HS-27A (cell line): ENCODE results near the gene LRBA.

Experiments
- DNase-seq: peaks from one replicate; pipeline ENCODE4 v3.0.0-alpha.2; 2012; ENCODE audit warnings: low read depth, missing footprints

Gene LRBA

GRCh38 chr4:150262611-150263010 is 752.5 kb downstream of the LRBA start:
- no peak for DNase-seq

- DNase-seq: no peak
Measured at GRCh38 chr4:150261571-150261970, 753.5 kb downstream of the LRBA start.

- DNase-seq: no peak
Measured at GRCh38 chr4:150259861-150260567, 755.1 kb downstream of the LRBA start.

GRCh38 chr4:150258569-150258968 is 756.5 kb downstream of the LRBA start:
- no peak for DNase-seq

- no peak for DNase-seq
Measured at GRCh38 chr4:150256841-150257730, 758.0 kb downstream of the LRBA start.

- DNase-seq: no peak
Measured at GRCh38 chr4:150256225-150256620, 758.9 kb downstream of the LRBA start.

- DNase-seq: no peak
Measured at GRCh38 chr4:150255610-150256224, 759.4 kb downstream of the LRBA start.

GRCh38 chr4:150253965-150254630 is 761.0 kb downstream of the LRBA start:
- DNase-seq: no peak

- no peak for DNase-seq
Measured at GRCh38 chr4:150253416-150253815, 761.7 kb downstream of the LRBA start.

- DNase-seq: no peak
Measured at GRCh38 chr4:150252741-150253140, 762.3 kb downstream of the LRBA start.

GRCh38 chr4:150252306-150252705 is 762.8 kb downstream of the LRBA start:
- no peak for DNase-seq

GRCh38 chr4:150251752-150252190 is 763.3 kb downstream of the LRBA start:
- no peak for DNase-seq

GRCh38 chr4:150250998-150251651 is 764.0 kb downstream of the LRBA start:
- no peak for DNase-seq

GRCh38 chr4:150250293-150250997 is 764.6 kb downstream of the LRBA start:
- no peak for DNase-seq

- DNase-seq: no peak
Measured at GRCh38 chr4:150248181-150248580, 766.9 kb downstream of the LRBA start.

- no peak for DNase-seq
Measured at GRCh38 chr4:150247184-150247583, 767.9 kb downstream of the LRBA start.

GRCh38 chr4:150244600-150244999 is 770.5 kb downstream of the LRBA start:
- DNase-seq: no peak

GRCh38 chr4:150243932-150244331 is 771.2 kb downstream of the LRBA start:
- no peak for DNase-seq

GRCh38 chr4:150242820-150243458 is 772.1 kb downstream of the LRBA start:
- no peak for DNase-seq

GRCh38 chr4:150240011-150240410 is 775.1 kb downstream of the LRBA start:
- no peak for DNase-seq

GRCh38 chr4:150238591-150238990 is 776.5 kb downstream of the LRBA start:
- DNase-seq: no peak
